ENCODE results near the gene TAC3.

DNA sequence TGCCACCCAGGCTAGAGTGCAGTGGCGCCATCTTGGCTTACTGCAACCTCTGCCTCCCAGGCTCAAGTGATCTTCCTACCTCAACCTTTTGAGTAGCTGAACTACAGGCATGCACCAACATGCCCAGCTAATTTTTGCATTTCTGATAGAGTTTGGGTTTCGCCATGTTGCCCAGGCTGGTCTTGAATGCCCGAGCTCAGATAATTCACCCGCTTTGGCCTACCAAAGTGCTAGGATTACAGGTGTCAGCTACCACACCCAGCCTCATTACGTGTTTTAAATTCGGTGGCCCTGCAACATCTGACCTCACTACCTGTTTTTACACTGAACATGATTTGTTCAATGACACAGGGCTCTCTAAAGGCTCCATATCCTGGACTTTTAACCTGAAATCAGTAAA, 36.1 kb downstream of the TAC3 start:
- TF ChIP-seq EP300 (IDR thresholded peaks at IDR 0.05), result no peak
- no peak for TF ChIP-seq POLR2A (IDR thresholded peaks at IDR 0.05)
